KBM-7 (cell line): ENCODE measurements around the gene SIM2.
A peak's percentile ranks its signal among the peaks of the same experiment; 100 is the strongest.

ENCODE experiments used
- DNase-seq: peaks from one replicate; pipeline ENCODE4 v3.0.0-alpha.2; 2015
- in situ Hi-C: fragments of 300-500 bp; cut with MboI; formaldehyde crosslinking; loops from 2 replicates; pipeline ENCODE4 v1.14.3; 2020; ENCODE audit warnings: low sequenced_read_pairs, low pct_unique_long_range_greater_than_20kb, mixed read lengths

SIM2 gene

GRCh38 chr21:36697851-36698384, 997 bp upstream of the SIM2 start:
- DNase-seq: no peak

DNA sequence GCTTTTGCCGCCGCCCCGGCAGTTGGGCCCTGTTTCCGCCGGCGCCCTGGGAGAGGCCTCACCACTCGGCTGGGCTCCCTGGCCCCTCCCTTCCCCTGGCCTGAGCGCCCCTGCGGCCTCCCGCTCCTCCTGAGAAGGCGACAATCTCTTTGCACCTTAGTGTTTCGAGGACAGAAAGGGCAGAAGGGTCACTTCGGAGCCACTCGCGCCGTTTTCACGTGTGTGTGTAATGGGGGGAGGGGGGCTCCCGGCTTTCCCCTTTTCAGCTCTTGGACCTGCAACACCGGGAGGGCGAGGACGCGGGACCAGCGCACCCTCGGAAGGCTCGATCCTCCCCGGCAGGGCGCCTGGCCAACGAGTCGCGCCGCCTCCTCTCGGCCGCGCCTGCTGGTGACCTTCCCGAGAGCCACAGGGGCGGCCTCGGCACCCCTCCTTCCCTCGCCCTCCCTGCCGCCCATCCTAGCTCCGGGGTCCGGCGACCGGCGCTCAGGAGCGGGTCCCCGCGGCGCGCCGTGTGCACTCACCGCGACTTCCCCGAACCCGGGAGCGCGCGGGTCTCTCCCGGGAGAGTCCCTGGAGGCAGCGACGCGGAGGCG, 432 bp upstream of the SIM2 start:
- in situ Hi-C loops: no loop called here
- peak; percentile 39 for DNase-seq

More at GRCh38 chr21:36697851-36698384, 997 bp upstream of the SIM2 start:
- in situ Hi-C loops: no loop called here

GRCh38 chr21:36699546-36700294, 805 bp downstream of the SIM2 start:
- in situ Hi-C loops: no loop called here
- no peak for DNase-seq

DNA sequence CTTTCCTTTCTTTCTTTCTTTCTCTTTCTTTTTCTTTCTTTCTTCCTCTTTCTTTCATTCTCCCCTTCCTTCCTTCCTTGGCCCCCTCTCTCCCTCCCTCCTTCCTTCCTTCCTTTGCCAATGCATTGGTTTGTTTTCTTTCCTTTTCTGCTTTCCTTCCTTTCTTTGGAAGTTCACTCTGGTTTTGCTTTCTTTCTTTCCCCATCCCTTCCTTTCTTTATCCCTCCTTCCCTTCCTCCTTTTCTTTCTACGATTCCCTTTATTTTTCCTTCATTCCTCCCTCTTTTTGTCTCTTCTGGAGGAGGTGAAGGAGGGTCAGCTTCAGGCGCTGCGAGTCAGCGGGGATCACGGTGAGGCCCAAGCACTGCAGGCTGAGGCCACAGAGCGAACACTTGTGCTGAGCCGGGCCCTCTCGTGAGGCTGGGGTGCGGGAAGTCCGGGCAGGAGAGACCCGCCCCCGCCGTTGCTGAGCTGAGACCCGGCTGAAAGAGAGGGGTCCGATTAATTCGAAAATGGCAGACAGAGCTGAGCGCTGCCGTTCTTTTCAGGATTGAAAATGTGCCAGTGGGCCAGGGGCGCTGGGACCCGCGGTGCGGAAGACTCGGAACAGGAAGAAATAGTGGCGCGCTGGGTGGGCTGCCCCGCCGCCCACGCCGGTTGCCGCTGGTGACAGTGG, 1.5 kb downstream of the SIM2 start:
- in situ Hi-C loops: no loop called here
- no peak for DNase-seq

GRCh38 chr21:36700971-36701755, 2.2 kb downstream of the SIM2 start:
- no peak for DNase-seq
- in situ Hi-C loops: no loop called here

GRCh38 chr21:36701756-36702621, 3.1 kb downstream of the SIM2 start:
- no peak for DNase-seq
- in situ Hi-C loops: no loop called here

GRCh38 chr21:36702622-36702968, 3.7 kb downstream of the SIM2 start:
- in situ Hi-C loops: no loop called here
- no peak for DNase-seq

DNA sequence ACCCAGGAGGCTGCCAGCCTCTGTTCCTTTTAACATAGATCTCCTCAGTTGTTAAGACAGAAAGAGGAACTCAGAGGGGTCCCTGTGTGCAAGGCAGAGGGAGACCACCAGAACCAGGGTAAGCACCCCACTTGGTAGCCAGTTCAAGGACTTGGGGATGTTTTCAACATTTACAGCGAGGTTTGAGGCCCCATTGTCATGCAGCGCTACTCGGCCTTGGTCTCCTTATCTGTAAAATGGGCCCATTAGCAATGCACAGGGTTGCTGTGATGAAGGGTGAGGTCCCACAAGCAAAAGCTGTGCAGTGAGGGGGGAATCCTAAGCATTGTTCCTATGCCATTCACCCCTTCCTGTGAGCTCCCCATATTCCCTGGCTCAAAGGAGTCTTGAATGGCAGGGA, 4.2 kb downstream of the SIM2 start:
- in situ Hi-C loops: no loop called here
- no peak for DNase-seq

GRCh38 chr21:36703626-36704280, 4.8 kb downstream of the SIM2 start:
- in situ Hi-C loops: no loop called here
- DNase-seq: no peak

GRCh38 chr21:36704281-36704957, 5.5 kb downstream of the SIM2 start:
- DNase-seq: no peak
- in situ Hi-C loops: no loop called here

DNA sequence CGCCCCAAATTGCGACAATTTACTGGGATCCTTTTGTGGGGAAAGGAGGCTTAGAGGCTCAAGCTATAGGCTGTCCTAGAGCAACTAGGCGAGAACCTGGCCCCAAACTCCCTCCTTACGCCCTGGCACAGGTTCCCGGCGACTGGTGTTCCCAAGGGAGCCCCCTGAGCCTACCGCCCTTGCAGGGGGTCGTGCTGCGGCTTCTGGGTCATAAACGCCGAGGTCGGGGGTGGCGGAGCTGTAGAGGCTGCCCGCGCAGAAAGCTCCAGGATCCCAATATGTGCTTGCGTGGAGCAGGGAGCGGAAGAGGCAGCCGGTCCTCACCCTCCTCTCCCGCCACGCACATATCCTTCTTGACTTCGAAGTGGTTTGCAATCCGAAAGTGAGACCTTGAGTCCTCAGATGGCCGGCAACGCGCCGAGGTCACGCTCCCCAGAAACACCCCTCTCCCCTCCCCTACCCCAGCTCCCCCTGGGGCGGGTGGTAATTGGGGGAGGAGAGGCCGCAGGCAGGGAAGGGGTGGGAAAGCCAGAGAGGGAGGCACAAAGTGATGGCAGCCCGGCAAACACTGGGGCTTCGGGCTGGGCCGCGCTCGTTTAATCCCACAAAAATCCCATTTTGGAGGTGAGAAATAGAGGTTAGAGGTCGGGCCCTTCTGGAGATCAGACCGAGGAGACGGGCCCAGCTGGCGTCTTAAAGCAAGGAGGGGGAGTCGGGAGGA, 6.2 kb downstream of the SIM2 start:
- no peak for DNase-seq
- in situ Hi-C loops: no loop called here

DNA sequence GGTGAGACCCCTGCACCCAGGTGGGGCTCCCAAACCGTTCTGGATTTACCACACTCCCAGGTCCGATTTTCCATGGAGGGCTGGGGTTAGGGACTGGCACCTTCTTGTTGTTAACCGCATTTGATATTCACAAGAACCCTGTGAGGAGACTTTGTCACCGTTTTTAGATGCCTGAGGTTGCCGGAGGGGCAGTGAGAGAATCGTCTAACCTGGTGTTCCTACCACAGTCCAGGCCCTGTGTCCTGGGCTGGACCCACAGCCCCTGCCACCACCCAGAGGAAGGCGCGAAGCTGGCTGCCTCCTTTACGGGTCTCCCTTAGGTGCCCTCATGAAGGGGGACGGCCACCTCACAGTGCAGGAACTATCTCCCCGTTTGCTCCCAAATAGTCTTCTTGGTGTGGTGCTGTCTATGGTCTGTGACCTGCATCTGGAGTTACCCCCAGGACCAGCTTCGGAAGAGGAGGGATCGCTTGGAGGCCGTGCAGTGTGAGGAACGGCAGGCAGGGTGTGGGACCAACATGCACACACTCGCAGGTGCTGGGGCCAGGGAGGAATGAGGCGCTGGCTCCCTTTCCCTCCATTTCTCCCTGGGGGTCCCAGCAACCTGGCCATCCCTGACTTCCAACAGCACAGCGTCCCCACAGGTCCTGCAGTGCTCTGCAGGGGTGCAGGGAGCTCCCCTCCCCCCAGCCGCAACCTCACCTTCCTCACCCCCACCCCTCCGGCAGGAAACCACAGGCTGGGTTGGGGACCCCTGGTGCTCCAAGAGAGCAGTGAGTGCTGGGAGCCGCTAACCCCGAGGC, 7.0 kb downstream of the SIM2 start:
- in situ Hi-C loops: no loop called here
- DNase-seq: no peak

DNA sequence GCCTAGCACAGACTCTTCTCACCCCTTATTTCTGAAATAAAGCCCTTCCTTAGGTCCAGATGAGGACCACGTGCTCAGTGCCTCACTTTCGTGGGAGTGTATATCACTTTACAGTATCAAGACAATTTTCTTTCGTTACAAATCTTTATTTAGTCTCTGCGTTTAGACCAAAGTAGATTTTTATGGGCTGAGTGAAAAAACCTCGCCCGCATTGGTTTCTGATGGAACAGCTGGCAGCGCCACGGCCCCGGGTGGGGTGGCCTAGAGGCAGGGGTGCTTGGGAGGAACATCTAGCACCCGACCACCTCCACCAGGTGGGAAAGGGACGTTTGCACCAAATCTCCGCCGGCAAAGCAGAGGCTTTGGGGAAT, 7.6 kb downstream of the SIM2 start:
- no peak for DNase-seq
- in situ Hi-C loops: no loop called here

- in situ Hi-C loops: no loop called here
- DNase-seq: no peak
These were observed 8.2 kb downstream of the SIM2 start for GRCh38 chr21:36706951-36707762.

DNA sequence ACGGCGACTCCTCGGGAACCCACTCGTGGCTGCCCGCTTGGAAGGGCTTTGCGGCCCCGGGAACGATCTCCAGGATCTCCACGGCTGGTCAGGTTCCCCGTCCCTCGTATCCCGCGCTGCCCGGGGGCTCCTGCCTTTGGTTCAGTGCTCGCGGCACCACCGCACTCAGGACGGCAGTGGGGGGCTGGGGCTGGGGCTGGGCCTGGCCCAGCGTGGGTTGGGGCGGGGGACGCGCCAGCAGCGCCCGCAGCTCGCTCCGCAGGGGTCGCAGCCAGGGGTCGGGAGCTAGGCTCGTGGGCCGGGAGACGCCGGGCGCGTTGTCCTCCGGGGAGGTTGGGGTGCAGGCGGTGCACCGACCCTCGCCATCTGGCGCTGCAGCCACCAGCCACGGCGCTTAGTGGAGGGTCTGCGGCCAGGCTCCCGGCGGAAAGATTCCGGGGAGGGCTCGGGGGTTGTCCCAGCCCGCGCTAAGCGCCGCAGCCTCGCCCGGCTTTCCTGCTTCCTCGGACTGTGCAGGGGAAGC, 8.9 kb downstream of the SIM2 start:
- no peak for DNase-seq
- in situ Hi-C loops: no loop called here
